Activated CD4-positive, alpha-beta T cell treated with anti-CD3 and anti-CD28 coated beads, Interleukin-10, Interleukin-2, amounts not matched to agents 100 ng/mL and 50 ng/mL, durations not matched to agents 16 hours and 8 hours (primary cell): Measurements from ENCODE around the gene IGSF21.
A peak's percentile ranks its signal among the peaks of the same experiment; 100 is the strongest.

Experiments
- DNase-seq: peaks from one replicate; pipeline ENCODE4 v3.0.0-alpha.2; 2020

Gene IGSF21

GRCh38 chr1:18183533-18183932, 75.9 kb downstream of the IGSF21 start:
- no peak for DNase-seq

- no peak for DNase-seq
These were observed 79.5 kb downstream of the IGSF21 start for GRCh38 chr1:18187054-18187453.

- DNase-seq: no peak
These were observed 81.4 kb downstream of the IGSF21 start for GRCh38 chr1:18188820-18189517.

GRCh38 chr1:18190598-18190997, 83.0 kb downstream of the IGSF21 start:
- no peak for DNase-seq

- no peak for DNase-seq
These were observed 83.4 kb downstream of the IGSF21 start for GRCh38 chr1:18191037-18191436.

- no peak for DNase-seq
These were observed 84.0 kb downstream of the IGSF21 start for GRCh38 chr1:18191481-18192155.

GRCh38 chr1:18192182-18192581, 84.6 kb downstream of the IGSF21 start:
- DNase-seq: no peak

- no peak for DNase-seq
These were observed 85.4 kb downstream of the IGSF21 start for GRCh38 chr1:18192974-18193373.

- DNase-seq: no peak
These were observed 89.7 kb downstream of the IGSF21 start for GRCh38 chr1:18197299-18197698.

GRCh38 chr1:18198260-18198659, 90.7 kb downstream of the IGSF21 start:
- DNase-seq: no peak

- no peak for DNase-seq
These were observed 91.9 kb downstream of the IGSF21 start for GRCh38 chr1:18199462-18199861.

GRCh38 chr1:18200136-18200717, 92.6 kb downstream of the IGSF21 start:
- DNase-seq: no peak

GRCh38 chr1:18200918-18201317, 93.3 kb downstream of the IGSF21 start:
- no peak for DNase-seq

GRCh38 chr1:18201997-18202719, 94.6 kb downstream of the IGSF21 start:
- DNase-seq: no peak

- DNase-seq: no peak
These were observed 96.0 kb downstream of the IGSF21 start for GRCh38 chr1:18203645-18204044.

GRCh38 chr1:18204575-18204974, 97.0 kb downstream of the IGSF21 start:
- no peak for DNase-seq

GRCh38 chr1:18205319-18205718, 97.7 kb downstream of the IGSF21 start:
- DNase-seq: no peak

- DNase-seq: no peak
These were observed 104.2 kb downstream of the IGSF21 start for GRCh38 chr1:18211764-18212163.

GRCh38 chr1:18217398-18218043, 109.9 kb downstream of the IGSF21 start:
- DNase-seq: peak; percentile 32

GRCh38 chr1:18229625-18230024, 122.0 kb downstream of the IGSF21 start:
- DNase-seq: no peak

- no peak for DNase-seq
These were observed 122.7 kb downstream of the IGSF21 start for GRCh38 chr1:18230321-18230720.

GRCh38 chr1:18230840-18231239, 123.2 kb downstream of the IGSF21 start:
- no peak for DNase-seq

- no peak for DNase-seq
These were observed 124.5 kb downstream of the IGSF21 start for GRCh38 chr1:18232052-18232451.
